Limb (tissue), 2 donors: ENCODE results near the gene KIAA1958.
"Not testable (repeated sequence)": the region's sequence is repeated elsewhere in the genome, so short reads cannot be mapped to it uniquely, and the experiment has no call there.

Experiments used
- DNase-seq, 2 donors: peaks; one replicate each; pipeline ENCODE4 v3.0.0-alpha.2; 2016; ENCODE audit errors: extremely low spot score in 2 of 2

The KIAA1958 gene

DNA sequence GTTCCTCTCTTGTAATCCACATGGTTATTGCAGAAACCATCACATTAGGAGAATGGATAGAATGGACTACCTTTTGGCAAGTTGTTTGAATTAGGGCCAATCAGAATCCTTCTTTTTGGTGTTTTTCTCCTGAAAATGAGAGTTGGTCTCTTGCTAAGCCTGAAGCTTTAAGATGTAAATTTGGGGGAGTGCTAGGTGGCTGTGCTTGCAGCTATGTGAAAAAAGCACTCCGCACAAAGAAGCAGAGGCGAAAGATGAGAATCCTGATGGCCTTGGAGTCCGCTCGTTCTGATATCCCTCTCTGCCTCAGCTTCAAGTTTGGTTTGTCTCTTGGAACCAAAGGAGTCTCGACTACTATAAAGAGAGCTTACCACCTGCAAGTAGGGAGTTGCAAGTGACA lies 167.7 kb downstream of the KIAA1958 start:
- no peak for DNase-seq

DNA sequence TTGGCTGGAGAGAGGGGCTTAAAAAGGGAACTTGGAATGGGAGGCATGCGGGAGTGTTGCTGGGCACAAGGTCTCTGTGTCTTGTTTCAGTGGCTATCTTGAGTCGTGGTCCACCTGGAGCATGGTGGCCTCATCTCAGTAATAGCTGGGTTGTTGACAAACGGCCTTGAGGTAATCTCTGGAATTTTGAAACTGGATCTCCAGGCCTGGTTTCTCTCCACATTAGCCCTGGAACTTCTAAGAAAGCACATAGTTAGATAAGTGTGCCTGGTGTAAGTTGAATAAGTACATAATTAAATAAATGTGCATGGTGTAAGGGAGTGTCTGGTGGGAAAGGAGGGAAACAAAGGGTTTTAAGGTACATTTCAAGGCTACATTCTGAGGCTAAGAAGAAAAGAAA lies 169.0 kb downstream of the KIAA1958 start:
- no peak for DNase-seq

- DNase-seq, result no peak
Measured at GRCh38 chr9:112659906-112660305, 173.3 kb downstream of the KIAA1958 start.

DNA sequence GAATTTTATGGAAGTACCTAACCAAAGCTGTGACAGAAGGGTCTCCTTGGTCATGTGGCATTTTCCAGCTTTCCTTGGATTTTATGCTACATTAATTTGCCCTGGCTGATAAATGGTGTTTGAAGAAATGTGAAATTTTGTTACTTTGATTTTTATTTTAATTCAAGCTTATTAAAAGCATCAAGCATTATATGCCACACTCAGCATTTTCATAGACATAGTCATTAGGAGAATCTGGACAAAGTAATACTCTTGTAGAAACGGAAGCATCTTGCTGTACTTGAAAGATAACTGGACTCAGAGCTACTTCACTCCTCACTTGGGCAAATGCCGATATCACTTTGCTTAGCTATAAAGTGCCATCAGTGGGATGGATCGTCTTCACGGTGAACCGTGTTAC lies 177.1 kb downstream of the KIAA1958 start:
- no peak for DNase-seq

GRCh38 chr9:112664531-112664930 lies 177.9 kb downstream of the KIAA1958 start:
- no peak for DNase-seq

GRCh38 chr9:112665347-112665746 lies 178.7 kb downstream of the KIAA1958 start:
- no peak for DNase-seq

DNA sequence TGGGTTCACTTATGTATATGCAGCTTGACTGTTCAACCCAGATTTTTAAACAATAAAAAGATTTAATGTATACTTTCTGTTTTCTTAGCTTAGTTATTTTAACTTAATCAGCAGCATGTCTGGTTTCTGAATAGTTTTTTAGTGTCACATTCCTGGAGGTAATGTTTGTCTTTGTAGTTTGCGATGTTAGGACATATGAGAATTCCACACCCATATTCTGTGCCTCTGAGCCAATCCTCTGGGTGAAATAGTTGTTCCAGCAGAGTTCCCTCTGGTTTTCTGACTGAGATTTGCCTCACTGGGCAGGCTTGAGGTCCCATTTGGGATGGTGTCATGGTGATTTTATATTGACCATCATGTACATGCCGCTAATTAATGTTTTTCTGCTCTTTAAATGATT lies 182.7 kb downstream of the KIAA1958 start:
- no peak for DNase-seq

- peak in 1 of 2 donors; percentile 27 for DNase-seq
Measured at GRCh38 chr9:112670991-112671625, 184.5 kb downstream of the KIAA1958 start.

- DNase-seq, result not testable (repeated sequence)
Measured at GRCh38 chr9:112673221-112673620, 186.6 kb downstream of the KIAA1958 start.

DNA sequence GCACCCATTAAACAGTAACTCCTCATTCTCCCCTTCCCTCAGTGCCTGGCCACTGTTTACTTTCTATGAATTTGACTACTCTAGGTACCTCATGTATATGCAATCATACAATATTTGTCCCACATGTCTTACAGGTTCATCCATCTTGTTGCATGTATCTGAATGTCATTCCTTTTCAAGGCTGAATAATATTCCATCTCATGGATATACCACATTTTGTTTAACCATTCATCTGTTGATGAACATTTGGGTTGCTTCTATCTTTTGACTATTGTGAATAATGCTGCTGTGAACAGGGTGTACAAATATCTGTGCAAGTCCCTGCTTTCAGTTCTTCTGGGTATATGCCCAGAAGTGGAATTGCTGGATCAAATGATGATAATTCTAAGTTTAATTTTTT lies 190.4 kb downstream of the KIAA1958 start:
- DNase-seq, result no peak

- DNase-seq, result no peak
Measured at GRCh38 chr9:112680731-112681402, 194.2 kb downstream of the KIAA1958 start.

GRCh38 chr9:112689161-112689740 lies 202.6 kb downstream of the KIAA1958 start:
- DNase-seq, result no peak

GRCh38 chr9:112694706-112695555 lies 208.3 kb downstream of the KIAA1958 start:
- DNase-seq, result no peak

DNA sequence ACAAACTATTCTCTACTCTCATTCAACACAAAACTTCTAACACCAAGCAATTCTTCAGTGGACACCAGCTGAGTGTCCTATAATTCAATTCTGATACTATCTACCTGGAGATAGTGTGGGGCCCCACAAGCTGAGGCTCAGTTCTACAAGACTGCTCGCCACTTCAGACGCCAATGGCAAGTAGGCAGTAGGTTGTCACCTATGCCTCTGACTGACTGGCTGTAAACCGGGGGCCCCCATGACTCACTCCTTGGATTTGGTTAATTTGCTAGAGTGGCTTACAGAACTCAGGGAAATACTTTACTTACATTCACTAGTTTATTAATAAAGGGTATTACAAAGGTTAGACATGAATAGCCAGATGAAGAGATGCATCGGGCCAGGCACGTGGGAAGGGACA lies 209.8 kb downstream of the KIAA1958 start:
- no peak for DNase-seq

- no peak for DNase-seq
Measured at GRCh38 chr9:112699230-112699629, 212.6 kb downstream of the KIAA1958 start.

DNA sequence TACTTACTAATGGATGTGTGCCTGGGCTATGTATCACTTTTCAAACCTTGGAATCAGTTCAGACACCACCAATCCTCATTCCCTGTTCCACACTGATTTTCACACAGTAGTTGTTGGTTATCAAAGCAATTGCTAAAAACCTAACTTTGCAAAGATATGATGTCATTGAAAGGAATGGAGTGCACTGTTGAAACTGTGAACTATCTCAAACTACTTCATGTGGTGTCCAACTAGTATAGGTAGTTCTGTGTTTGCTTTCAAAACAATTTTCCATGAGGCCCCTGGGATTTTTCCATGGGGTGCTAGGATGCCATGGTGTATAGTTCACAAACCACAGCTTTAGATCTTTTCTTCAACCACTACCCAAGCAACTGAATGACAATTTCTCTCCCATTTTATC lies 213.5 kb downstream of the KIAA1958 start:
- no peak for DNase-seq

- no peak for DNase-seq
Measured at GRCh38 chr9:112703304-112703703, 216.7 kb downstream of the KIAA1958 start.

DNA sequence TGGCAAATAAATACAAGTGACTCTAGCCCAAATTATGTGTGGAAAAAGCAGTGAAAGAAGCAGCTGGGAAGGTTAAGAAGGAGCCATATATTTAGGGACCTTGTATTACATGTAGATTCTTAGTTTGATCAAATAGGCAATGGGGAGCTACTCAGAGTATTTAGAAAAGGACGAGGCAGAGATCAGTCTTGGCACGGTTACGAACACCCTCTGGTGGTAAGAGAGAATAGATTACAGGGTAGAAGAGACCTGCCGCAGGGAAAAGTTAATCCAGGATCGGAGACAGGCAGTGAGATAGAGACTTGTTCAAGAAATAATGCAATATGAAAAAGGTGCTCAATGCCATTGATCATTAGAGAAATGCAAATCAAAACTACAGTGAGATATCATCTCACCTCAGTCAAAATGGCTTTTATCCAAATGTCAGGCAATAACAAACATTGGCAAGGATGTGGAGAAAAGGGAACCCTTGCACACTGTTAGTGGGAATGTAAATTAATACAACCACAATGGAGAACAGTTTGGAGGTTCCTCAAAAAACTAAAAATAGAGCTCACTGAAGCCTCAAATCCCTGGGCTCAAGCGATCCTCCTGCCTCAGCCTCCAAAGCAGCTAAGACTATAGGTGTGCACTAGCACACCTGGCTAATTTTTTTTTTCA lies 219.3 kb downstream of the KIAA1958 start:
- DNase-seq, result peak in 1 of 2 donors; percentile 35

DNA sequence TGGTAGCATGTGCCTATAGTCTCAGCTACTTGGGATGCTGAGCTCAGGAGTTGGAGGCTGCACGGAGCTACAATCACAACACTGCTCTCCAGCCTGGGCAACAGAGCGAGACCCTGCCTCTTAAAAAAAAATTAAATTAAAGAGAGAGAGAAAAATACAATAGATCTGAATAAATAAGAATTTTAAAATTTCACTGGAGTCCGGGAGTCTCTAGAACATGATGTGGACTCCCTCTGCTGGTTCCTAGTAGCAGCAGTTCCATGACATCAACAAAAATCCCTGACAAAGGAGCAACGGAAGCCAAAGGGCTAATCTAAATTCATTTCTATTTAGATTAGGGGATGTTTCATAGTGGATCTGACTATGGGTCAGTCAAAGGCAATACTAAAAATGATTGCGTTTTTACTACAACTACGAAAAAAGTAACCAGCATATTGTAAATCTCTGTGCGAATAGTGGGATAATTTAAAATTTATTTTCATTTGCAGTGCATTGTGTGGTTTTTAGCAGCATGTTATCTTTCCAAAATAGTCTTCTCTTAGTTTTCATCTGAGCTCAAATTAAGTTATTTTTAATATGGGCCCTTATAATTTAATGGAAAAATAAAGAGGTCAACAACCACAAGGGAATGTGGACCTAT lies 224.5 kb downstream of the KIAA1958 start:
- peak in 1 of 2 donors; percentile 37 for DNase-seq

- DNase-seq, result no peak
Measured at GRCh38 chr9:112712678-112713077, 226.1 kb downstream of the KIAA1958 start.
